ENCODE results near the gene TNXB.

Gene TNXB

GRCh38 chr6:32079566-32080290, 29.4 kb downstream of the TNXB start:
- TF ChIP-seq, protein P1, sequence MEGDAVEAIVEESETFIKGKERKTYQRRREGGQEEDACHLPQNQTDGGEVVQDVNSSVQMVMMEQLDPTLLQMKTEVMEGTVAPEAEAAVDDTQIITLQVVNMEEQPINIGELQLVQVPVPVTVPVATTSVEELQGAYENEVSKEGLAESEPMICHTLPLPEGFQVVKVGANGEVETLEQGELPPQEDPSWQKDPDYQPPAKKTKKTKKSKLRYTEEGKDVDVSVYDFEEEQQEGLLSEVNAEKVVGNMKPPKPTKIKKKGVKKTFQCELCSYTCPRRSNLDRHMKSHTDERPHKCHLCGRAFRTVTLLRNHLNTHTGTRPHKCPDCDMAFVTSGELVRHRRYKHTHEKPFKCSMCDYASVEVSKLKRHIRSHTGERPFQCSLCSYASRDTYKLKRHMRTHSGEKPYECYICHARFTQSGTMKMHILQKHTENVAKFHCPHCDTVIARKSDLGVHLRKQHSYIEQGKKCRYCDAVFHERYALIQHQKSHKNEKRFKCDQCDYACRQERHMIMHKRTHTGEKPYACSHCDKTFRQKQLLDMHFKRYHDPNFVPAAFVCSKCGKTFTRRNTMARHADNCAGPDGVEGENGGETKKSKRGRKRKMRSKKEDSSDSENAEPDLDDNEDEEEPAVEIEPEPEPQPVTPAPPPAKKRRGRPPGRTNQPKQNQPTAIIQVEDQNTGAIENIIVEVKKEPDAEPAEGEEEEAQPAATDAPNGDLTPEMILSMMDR (IDR thresholded peaks at IDR 0.05): no peak
- Histone ChIP-seq H3K27me3 (no peaks in the 10 kb centered on the region), H3K36me3 (peaks cover 13 to 64% (median 53%) of the 10 kb centered on the region in 3 donors), H3K9me3 (no peaks in the 10 kb centered on the region), H3K27ac (no peak overlapping the region), H3K4me3 (no peak overlapping the region), H3K4me1 (peaks cover 0 to 23% (median 12%) of the 10 kb centered on the region in 4 donors)
- intact Hi-C loops (cut with DNase I; ENCODE audit: low total_unique reads): no loop called here
- no peak for DNase-seq

DNA sequence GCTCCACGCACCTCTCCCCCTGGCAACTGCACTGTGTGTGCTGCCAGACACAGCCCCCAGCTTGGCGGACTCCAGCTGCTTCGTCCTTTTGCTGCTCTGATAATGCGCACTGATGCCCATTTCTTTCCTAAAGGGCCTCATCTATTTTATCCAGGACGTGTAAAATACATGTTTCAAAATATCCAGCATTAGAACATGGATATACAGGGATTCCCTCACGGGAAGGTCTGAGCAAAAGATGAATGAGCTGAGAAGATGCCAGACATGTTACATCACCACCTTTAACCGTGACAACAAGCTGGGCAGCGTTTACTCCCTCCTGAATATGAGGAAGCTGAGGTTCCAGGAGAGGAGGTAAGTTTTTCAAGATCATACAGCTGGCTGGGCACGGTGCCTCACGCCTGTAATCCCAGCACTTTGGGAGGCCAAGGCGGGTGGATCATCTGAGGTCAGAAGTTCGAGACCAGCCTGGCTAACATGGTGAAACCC, 32.8 kb downstream of the TNXB start:
- peak in 1 of 2 donors; percentile 72 for DNase-seq
- H3K4me1 ChIP-seq: peaks cover 0 to 8% (median 2%) of the 10 kb centered on the region in 4 donors
- TF ChIP-seq, protein P1 (IDR thresholded peaks at IDR 0.05): no peak
- H3K4me3 ChIP-seq: no peak overlapping the region
- no peaks in the 10 kb centered on the region for H3K27me3 ChIP-seq
- H3K9me3 ChIP-seq: no peaks in the 10 kb centered on the region
- peaks cover 26 to 66% (median 63%) of the 10 kb centered on the region in 3 donors for H3K36me3 ChIP-seq
- intact Hi-C loops (cut with DNase I; ENCODE audit: low total_unique reads): no loop called here
- no peak overlapping the region for H3K27ac ChIP-seq

DNA sequence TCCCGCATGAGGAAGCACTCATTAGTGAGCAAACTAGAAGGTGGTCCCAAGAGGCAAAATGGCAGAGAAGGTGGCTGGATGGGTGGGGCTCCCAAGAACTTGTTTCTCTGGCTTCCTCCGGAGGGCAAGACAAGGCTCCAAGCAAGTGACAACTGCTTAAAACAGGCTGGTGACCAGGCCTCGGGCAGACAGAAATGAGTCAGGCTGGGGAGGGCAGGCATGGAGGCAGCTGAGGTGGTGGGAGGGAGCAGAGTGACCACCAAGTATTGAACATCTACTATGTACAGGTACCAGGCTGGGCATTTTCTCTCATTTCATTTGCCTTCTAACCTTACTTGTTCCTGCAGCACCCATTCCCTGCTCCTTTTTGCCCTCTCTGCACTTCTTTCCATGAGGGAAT, 33.4 kb downstream of the TNXB start:
- peaks cover 0 to 2% (median 0%) of the 10 kb centered on the region in 4 donors for H3K4me1 ChIP-seq
- intact Hi-C loops (cut with DNase I; ENCODE audit: low total_unique reads): no loop called here
- no peaks in the 10 kb centered on the region for H3K9me3 ChIP-seq
- H3K4me3 ChIP-seq: no peak overlapping the region
- no peak for DNase-seq
- H3K36me3 ChIP-seq: peaks cover 26 to 63% (median 62%) of the 10 kb centered on the region in 3 donors
- no peaks in the 10 kb centered on the region for H3K27me3 ChIP-seq
- TF ChIP-seq, protein P1 (IDR thresholded peaks at IDR 0.05): no peak
- H3K27ac ChIP-seq: no peak overlapping the region

- Histone ChIP-seq H3K4me3 (no peak overlapping the region), H3K9me3 (no peaks in the 10 kb centered on the region), H3K4me1 (no peaks in the 10 kb centered on the region), H3K27ac (no peak overlapping the region), H3K27me3 (no peaks in the 10 kb centered on the region), H3K36me3 (peaks cover 26 to 66% (median 56%) of the 10 kb centered on the region in 3 donors)
- intact Hi-C loops (cut with DNase I; ENCODE audit: low total_unique reads): no loop called here
- no peak for DNase-seq
- TF ChIP-seq, protein P1 (IDR thresholded peaks at IDR 0.05): no peak
These were observed 34.1 kb downstream of the TNXB start for GRCh38 chr6:32074996-32075532.

- no peak for DNase-seq
- Histone ChIP-seq H3K4me3 (no peak overlapping the region), H3K36me3 (peaks cover 30 to 71% (median 55%) of the 10 kb centered on the region in 3 donors), H3K27me3 (no peaks in the 10 kb centered on the region), H3K4me1 (no peaks in the 10 kb centered on the region), H3K27ac (no peak overlapping the region), H3K9me3 (no peaks in the 10 kb centered on the region)
- intact Hi-C loops (cut with DNase I; ENCODE audit: low total_unique reads): no loop called here
- TF ChIP-seq, protein P1 (IDR thresholded peaks at IDR 0.05): no peak
These were observed 35.5 kb downstream of the TNXB start for GRCh38 chr6:32073613-32074012.

All from tibial artery (tissue), 4 donors.